ENCODE data around the gene SFT2D1.

DNA sequence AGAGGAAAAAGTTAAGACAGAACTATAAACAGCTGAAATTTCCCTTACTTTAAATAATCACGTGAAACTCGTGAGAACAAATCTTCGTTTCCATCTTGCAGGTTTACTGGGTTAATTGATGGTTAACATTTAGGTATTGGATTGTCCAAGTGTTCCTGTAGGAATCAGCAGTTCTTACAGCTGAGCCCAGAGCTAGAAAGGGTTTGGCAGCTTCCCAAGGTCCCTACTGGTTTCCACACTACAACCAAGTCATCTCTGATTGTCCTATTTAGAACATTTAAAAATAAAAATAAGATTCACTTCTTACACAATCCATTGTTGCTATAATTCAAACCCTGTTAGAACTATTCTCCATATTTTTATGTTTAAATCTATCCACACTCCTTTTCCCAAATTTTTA is 24.6 kb upstream of the SFT2D1 start:
- no peak for TF ChIP-seq POLR2A (IDR thresholded peaks at IDR 0.05)
- TF ChIP-seq, protein P1, sequence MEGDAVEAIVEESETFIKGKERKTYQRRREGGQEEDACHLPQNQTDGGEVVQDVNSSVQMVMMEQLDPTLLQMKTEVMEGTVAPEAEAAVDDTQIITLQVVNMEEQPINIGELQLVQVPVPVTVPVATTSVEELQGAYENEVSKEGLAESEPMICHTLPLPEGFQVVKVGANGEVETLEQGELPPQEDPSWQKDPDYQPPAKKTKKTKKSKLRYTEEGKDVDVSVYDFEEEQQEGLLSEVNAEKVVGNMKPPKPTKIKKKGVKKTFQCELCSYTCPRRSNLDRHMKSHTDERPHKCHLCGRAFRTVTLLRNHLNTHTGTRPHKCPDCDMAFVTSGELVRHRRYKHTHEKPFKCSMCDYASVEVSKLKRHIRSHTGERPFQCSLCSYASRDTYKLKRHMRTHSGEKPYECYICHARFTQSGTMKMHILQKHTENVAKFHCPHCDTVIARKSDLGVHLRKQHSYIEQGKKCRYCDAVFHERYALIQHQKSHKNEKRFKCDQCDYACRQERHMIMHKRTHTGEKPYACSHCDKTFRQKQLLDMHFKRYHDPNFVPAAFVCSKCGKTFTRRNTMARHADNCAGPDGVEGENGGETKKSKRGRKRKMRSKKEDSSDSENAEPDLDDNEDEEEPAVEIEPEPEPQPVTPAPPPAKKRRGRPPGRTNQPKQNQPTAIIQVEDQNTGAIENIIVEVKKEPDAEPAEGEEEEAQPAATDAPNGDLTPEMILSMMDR (IDR thresholded peaks at IDR 0.05), result no peak
